ENCODE results near the gene PTPRT.
A peak's percentile ranks its signal among the peaks of the same experiment; 100 is the strongest.

DNA sequence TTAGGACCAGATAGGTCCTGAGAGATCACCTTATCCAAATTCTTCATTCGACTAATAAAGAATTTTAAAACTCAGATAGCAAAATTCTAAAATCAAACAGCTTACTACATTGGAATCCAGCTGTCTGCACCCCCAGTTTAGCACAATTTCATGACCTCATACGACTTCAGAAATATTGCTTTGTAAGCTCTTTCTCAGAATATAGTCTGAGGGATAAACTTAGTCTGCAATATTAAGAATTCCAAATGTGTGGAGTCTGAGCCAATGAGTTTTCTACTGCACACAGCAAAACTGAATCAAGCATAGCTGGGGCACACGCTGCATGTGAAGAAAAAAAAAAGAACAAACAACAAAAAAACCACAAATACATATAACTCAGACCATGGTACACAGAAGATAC is 1029.9 kb downstream of the PTPRT start:
- TF ChIP-seq CTCF (IDR thresholded peaks at IDR 0.05) (no peak), MAFK (IDR thresholded peaks at IDR 0.05; ENCODE audit: partially characterized antibody) (peak; percentile 9), KDM5A (IDR thresholded peaks at IDR 0.05) (no peak), JUNB (IDR thresholded peaks at IDR 0.05) (no peak), JUN (IDR thresholded peaks at IDR 0.05) (no peak), POLR2A (IDR thresholded peaks at IDR 0.05; ENCODE audit: low read length) (no peak)
- TF ChIP-seq, protein P1, sequence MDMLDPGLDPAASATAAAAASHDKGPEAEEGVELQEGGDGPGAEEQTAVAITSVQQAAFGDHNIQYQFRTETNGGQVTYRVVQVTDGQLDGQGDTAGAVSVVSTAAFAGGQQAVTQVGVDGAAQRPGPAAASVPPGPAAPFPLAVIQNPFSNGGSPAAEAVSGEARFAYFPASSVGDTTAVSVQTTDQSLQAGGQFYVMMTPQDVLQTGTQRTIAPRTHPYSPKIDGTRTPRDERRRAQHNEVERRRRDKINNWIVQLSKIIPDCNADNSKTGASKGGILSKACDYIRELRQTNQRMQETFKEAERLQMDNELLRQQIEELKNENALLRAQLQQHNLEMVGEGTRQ (IDR thresholded peaks at IDR 0.05): no peak
- TF ChIP-seq, protein P2, sequence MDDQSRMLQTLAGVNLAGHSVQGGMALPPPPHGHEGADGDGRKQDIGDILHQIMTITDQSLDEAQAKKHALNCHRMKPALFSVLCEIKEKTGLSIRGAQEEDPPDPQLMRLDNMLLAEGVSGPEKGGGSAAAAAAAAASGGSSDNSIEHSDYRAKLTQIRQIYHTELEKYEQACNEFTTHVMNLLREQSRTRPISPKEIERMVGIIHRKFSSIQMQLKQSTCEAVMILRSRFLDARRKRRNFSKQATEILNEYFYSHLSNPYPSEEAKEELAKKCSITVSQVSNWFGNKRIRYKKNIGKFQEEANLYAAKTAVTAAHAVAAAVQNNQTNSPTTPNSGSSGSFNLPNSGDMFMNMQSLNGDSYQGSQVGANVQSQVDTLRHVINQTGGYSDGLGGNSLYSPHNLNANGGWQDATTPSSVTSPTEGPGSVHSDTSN (IDR thresholded peaks at IDR 0.05): no peak

Data from A549 (cell line).